Upper lobe of left lung (tissue), 6 donors: ENCODE measurements around the gene INPP4B. TPM values are rescaled to one million over a fixed set of nuclear protein-coding genes. Genes with fewer than 3 reads are reported as not detected.

ENCODE experiments used
- ATAC-seq, 2 donors: fragments of 200-7000 bp; cut with Tn5 transposase; one replicate each; pipeline ENCODE4 v1.9.1; 2022; ENCODE audit warnings: mild to moderate bottlenecking in 2 of 2, moderate library complexity in 2 of 2; ENCODE audit not compliant: low FRiP score in 2 of 2
- DNase-seq, 2 donors: peaks; one replicate each; pipeline ENCODE4 v3.0.0-alpha.2; 2019 to 2020
- H3K27ac ChIP-seq, 4 donors: fragments of 200-600 bp; sonication (generic); one replicate each; pipeline ENCODE4 v1.5.1; 2016 to 2019
- H3K27me3 ChIP-seq, 4 donors: fragments of 200-600 bp; sonication (generic); one replicate each; pipeline ENCODE4 v1.5.1; 2017 to 2019
- H3K36me3 ChIP-seq, 4 donors: fragments of 200-600 bp; sonication (generic); one replicate each; pipeline ENCODE4 v1.5.1; 2016 to 2019
- H3K4me1 ChIP-seq, 4 donors: fragments of 200-600 bp; sonication (generic); one replicate each; pipeline ENCODE4 v1.5.1; 2018 to 2019
- H3K4me3 ChIP-seq, 4 donors: fragments of 200-600 bp; sonication (generic); one replicate each; pipeline ENCODE4 v1.5.1; 2017 to 2019; ENCODE audit warnings: mild to moderate bottlenecking in 2 of 4, moderate library complexity in 1 of 4
- H3K9me3 ChIP-seq, 4 donors: fragments of 200-600 bp; sonication (generic); one replicate each; pipeline ENCODE4 v1.5.1; 2018 to 2019
- CTCF ChIP-seq, 6 experiments: fragments of 450-650 bp in 4 of 6; fragments of 200-600 bp in 2 of 6; sonication (generic) in 2 of 6; IDR thresholded peaks; one replicate each; pipeline ENCODE4 v1.5.1; 2016 to 2019; ENCODE audit warnings: antibody characterized with exemption in 6 of 6
- EP300 ChIP-seq, 4 donors: sonication (generic); formaldehyde crosslinking; IDR thresholded peaks; one replicate each; pipeline ENCODE4 v1.5.1; 2017; ENCODE audit warnings: antibody characterized with exemption in 4 of 4, control low read depth in 2 of 4
- POLR2A ChIP-seq, 4 donors: fragments of 450-650 bp; IDR thresholded peaks; one replicate each; pipeline ENCODE4 v1.5.1; 2016 to 2017; ENCODE audit warnings: antibody characterized with exemption in 4 of 4, mild to moderate bottlenecking in 2 of 4
- POLR2AphosphoS5 ChIP-seq, 2 donors: sonication (generic); formaldehyde crosslinking; IDR thresholded peaks; one replicate each; pipeline ENCODE4 v1.5.1; 2017; ENCODE audit warnings: antibody characterized with exemption in 2 of 2
- WGBS, 2 donors: methylation state at CpG; one replicate each; pipeline ENCODE4 v1.1.5; 2017 to 2018; 5-methylcytosine and 5-hydroxymethylcytosine counted together
- total RNA-seq, 6 donors: library from RNA; depleted of rRNA in 4 of 6; stranded (reverse); fragments of >200 nt in 4 of 6; gene quantifications; one replicate each; pipeline versions ENCODE4 v1.1.0 to v1.2.1, GENCODE V29; 2016 to 2021
- donor health status: DM: no; HTN: no; CAD: no; lungs with moderate emphysema.
- donor health status: DM: no; HTN: yes; CAD: no; lungs with severe emphysema.

INPP4B gene
- 10 to 100 TPM in 3 of 6 donors, 1 to 10 TPM in 3; 4.7 to 31.4 (median 10.4) TPM for total RNA-seq

DNA sequence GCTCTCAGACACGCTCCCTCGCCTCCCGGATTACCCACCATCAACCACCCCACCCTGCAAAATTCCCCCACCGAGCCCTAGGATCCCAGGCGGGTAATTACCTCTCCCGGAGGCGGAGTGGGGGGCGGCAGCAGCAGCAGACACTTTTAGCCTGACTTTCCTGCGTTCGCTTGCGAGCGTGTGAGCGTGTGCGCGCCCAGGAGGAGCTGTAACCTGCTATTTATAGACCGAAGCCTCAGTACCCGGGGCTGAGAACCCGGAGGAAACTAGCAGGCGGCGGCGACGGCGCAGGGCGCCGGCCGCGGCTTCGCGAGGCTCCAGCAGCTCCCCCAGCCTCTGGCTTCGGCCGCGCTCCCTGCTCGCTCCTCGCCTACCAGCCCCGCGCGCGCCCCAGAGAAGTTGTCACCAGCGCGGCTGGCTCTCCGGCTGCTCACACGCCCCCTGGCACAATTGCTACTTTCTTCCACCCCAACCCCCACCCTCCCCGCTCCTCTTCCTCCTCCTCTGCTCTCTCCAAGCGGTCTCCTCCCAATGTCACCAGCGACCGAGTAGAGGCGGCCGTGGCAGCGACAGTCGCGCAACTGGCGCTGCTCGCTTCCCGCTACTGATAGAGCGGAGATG lies at the start of gene INPP4B:
TSS of gene INPP4B (minus strand) at position 194 of the 621 bp plus-strand sequence.
- peak; percentile 66 to 73 for ATAC-seq
- Histone ChIP-seq H3K4me3 (peak within 1 kb of the TSS; percentile 23 to 64 (median 50)), H3K9me3 (no peaks in the 10 kb centered on the region), H3K27me3 (peaks cover 0 to 10% (median 5%) of the 10 kb centered on the region in 4 donors), H3K36me3 (no peaks in the 10 kb centered on the region), H3K27ac (peak within 1 kb of the TSS; percentile 53 to 79 (median 60)), H3K4me1 (peaks cover 11 to 27% (median 19%) of the 10 kb centered on the region in 4 donors)
- peak; percentile 23 to 88 for DNase-seq
- 0% methylated on average over 13 to 47 of the region's 55 CpGs for WGBS, 2 donors
- TF ChIP-seq POLR2AphosphoS5 (IDR thresholded peaks at IDR 0.05) = no peak
- TF ChIP-seq CTCF (IDR thresholded peaks at IDR 0.05) = no peak
- no peak for TF ChIP-seq POLR2A (IDR thresholded peaks at IDR 0.05)
- TF ChIP-seq EP300 (IDR thresholded peaks at IDR 0.05) = no peak

- DNase-seq (no peak), ATAC-seq (no peak)
- Histone ChIP-seq H3K27ac (no peak overlapping the region), H3K36me3 (no peaks in the 10 kb centered on the region), H3K4me1 (no peaks in the 10 kb centered on the region), H3K27me3 (no peaks in the 10 kb centered on the region), H3K9me3 (peaks cover 0 to 8% (median 0%) of the 10 kb centered on the region in 4 donors), H3K4me3 (no peak overlapping the region)
- TF ChIP-seq EP300 (IDR thresholded peaks at IDR 0.05) = no peak
- no peak for TF ChIP-seq CTCF (IDR thresholded peaks at IDR 0.05)
- TF ChIP-seq POLR2AphosphoS5 (IDR thresholded peaks at IDR 0.05) = no peak
- WGBS, 2 donors = 76 to 82% methylated on average over 3 of the region's 3 CpGs
Observed at GRCh38 chr4:142893012-142893411, 46.9 kb upstream of the INPP4B start.

GRCh38 chr4:142886566-142886965 lies 40.5 kb upstream of the INPP4B start:
- WGBS, 2 donors = 80 to 87% methylated on average over 5 of the region's 5 CpGs
- ATAC-seq (no peak), DNase-seq (no peak)
- no peaks in the 10 kb centered on the region for H3K4me1 ChIP-seq
- no peaks in the 10 kb centered on the region for H3K27me3 ChIP-seq
- no peak for TF ChIP-seq CTCF (IDR thresholded peaks at IDR 0.05)
- TF ChIP-seq POLR2AphosphoS5 (IDR thresholded peaks at IDR 0.05) = no peak
- TF ChIP-seq POLR2A (IDR thresholded peaks at IDR 0.05) = no peak
- no peak for TF ChIP-seq EP300 (IDR thresholded peaks at IDR 0.05)
- H3K9me3 ChIP-seq = no peaks in the 10 kb centered on the region
- H3K36me3 ChIP-seq = no peaks in the 10 kb centered on the region
- H3K27ac ChIP-seq = no peak overlapping the region
- no peak overlapping the region for H3K4me3 ChIP-seq

- ATAC-seq = no peak
- Histone ChIP-seq H3K27me3 (no peaks in the 10 kb centered on the region), H3K9me3 (no peaks in the 10 kb centered on the region), H3K4me3 (no peak overlapping the region), H3K36me3 (no peaks in the 10 kb centered on the region), H3K27ac (no peak overlapping the region), H3K4me1 (no peaks in the 10 kb centered on the region)
- TF ChIP-seq CTCF (IDR thresholded peaks at IDR 0.05) = peak in 2 of 6 experiments; percentile 14 to 17
- no peak for TF ChIP-seq POLR2A (IDR thresholded peaks at IDR 0.05)
- no peak for DNase-seq
- 50% methylated on average over 4 of the region's 4 CpGs for WGBS, 2 donors
Observed at GRCh38 chr4:142883040-142883832, 37.1 kb upstream of the INPP4B start.
